Measurements from ENCODE around the gene CTSA.
A peak's percentile ranks its signal among the peaks of the same experiment; 100 is the strongest.
"Not testable (repeated sequence)": the region's sequence is repeated elsewhere in the genome, so short reads cannot be mapped to it uniquely, and the experiment has no call there.

Gene CTSA

GRCh38 chr20:45867136-45867818, 23.9 kb upstream of the CTSA start:
- DNase-seq, result no peak

- DNase-seq, result no peak
Observed at GRCh38 chr20:45867819-45868176, 23.3 kb upstream of the CTSA start.

GRCh38 chr20:45872626-45873025, 18.5 kb upstream of the CTSA start:
- no peak for DNase-seq

- no peak for DNase-seq
Observed at GRCh38 chr20:45873409-45874103, 17.6 kb upstream of the CTSA start.

GRCh38 chr20:45874104-45874481, 17.0 kb upstream of the CTSA start:
- not testable (repeated sequence) for DNase-seq

- no peak for DNase-seq
Observed at GRCh38 chr20:45874576-45874975, 16.6 kb upstream of the CTSA start.

- no peak for DNase-seq
Observed at GRCh38 chr20:45878076-45878761, 12.9 kb upstream of the CTSA start.

- peak; percentile 100 for DNase-seq
Observed at GRCh38 chr20:45880988-45881788, 9.9 kb upstream of the CTSA start, which contains the start of gene ZSWIM1. TSS of gene ZSWIM1 (plus strand) at chr20:45881227. CDS start at chr20:45882593, 1,366 bp downstream.

GRCh38 chr20:45882469-45883099, 8.6 kb upstream of the CTSA start:
- no peak for DNase-seq

- DNase-seq, result no peak
Observed at GRCh38 chr20:45883100-45883469, 8.1 kb upstream of the CTSA start.

GRCh38 chr20:45886590-45887345, 4.4 kb upstream of the CTSA start:
- DNase-seq, result no peak

- DNase-seq, result no peak
Observed at GRCh38 chr20:45887346-45887715, 3.8 kb upstream of the CTSA start, which contains the start of gene SPATA25. TSS of gene SPATA25 (minus strand) at chr20:45887622. CDS start at chr20:45887590, 32 bp downstream.

- DNase-seq, result no peak
Observed at GRCh38 chr20:45888681-45889080, 2.5 kb upstream of the CTSA start.

- DNase-seq, result peak; percentile 90
Observed at GRCh38 chr20:45890077-45890984, 804 bp upstream of the CTSA start.

GRCh38 chr20:45892049-45892825, 1.1 kb downstream of the CTSA start:
- no peak for DNase-seq

GRCh38 chr20:45892828-45893500, 1.8 kb downstream of the CTSA start:
- DNase-seq, result no peak

- DNase-seq, result no peak
Observed at GRCh38 chr20:45893831-45894230, 2.7 kb downstream of the CTSA start.

GRCh38 chr20:45894797-45895196, 3.7 kb downstream of the CTSA start:
- no peak for DNase-seq

GRCh38 chr20:45896641-45897161, 5.6 kb downstream of the CTSA start:
- DNase-seq, result no peak
